A172 (cell line): ENCODE results near the gene GEMIN7. TPM values are rescaled to one million over a fixed set of nuclear protein-coding genes. Genes with fewer than 3 reads are reported as not detected.

ENCODE experiments used
- DNase-seq: peaks from one replicate; pipeline ENCODE4 v3.0.0-alpha.2; 2015; ENCODE audit warnings: low spot score
- total RNA-seq: library from RNA; depleted of rRNA; stranded (reverse); fragments of >200 nt; shearing (Covaris generic); gene quantifications from 2 replicates; pipeline ENCODE4 v1.2.3, GENCODE V29; 2014; rRNA removed

Gene GEMIN7
- total RNA-seq, 1 experiment from 2014 or later: 17.1 TPM

- no peak for DNase-seq
Measured at GRCh38 chr19:45126654-45127053, 47.6 kb downstream of the GEMIN7 start.

- DNase-seq: no peak
Measured at GRCh38 chr19:45128146-45128545, 49.1 kb downstream of the GEMIN7 start.

GRCh38 chr19:45128806-45129205 is 49.7 kb downstream of the GEMIN7 start:
- no peak for DNase-seq

- DNase-seq: no peak
Measured at GRCh38 chr19:45130236-45130635, 51.2 kb downstream of the GEMIN7 start.

GRCh38 chr19:45130888-45131615 is 52.0 kb downstream of the GEMIN7 start:
- peak; percentile 21 for DNase-seq

GRCh38 chr19:45133661-45134060 is 54.6 kb downstream of the GEMIN7 start:
- DNase-seq: no peak

- no peak for DNase-seq
Measured at GRCh38 chr19:45135176-45135885, 56.3 kb downstream of the GEMIN7 start.

GRCh38 chr19:45136507-45137178 is 57.6 kb downstream of the GEMIN7 start:
- no peak for DNase-seq

- no peak for DNase-seq
Measured at GRCh38 chr19:45137179-45137761, 58.2 kb downstream of the GEMIN7 start.

- no peak for DNase-seq
Measured at GRCh38 chr19:45138303-45138751, 59.3 kb downstream of the GEMIN7 start.

- DNase-seq: no peak
Measured at GRCh38 chr19:45139286-45140143, 60.5 kb downstream of the GEMIN7 start.

- no peak for DNase-seq
Measured at GRCh38 chr19:45140144-45140503, 61.1 kb downstream of the GEMIN7 start.

- no peak for DNase-seq
Measured at GRCh38 chr19:45140533-45140932, 61.5 kb downstream of the GEMIN7 start.

Other genes with a start within 250 kb of the GEMIN7 start
- gene NECTIN2, start 233.0 kb upstream of the GEMIN7 start, total RNA-seq: 55.0 and 63.4 TPM in 2 replicates
- gene TOMM40, start 188.0 kb upstream of the GEMIN7 start, total RNA-seq: 109 and 111 TPM in 2 replicates
- gene APOE, start 173.5 kb upstream of the GEMIN7 start, total RNA-seq: 0.14 and 0.86 TPM in 2 replicates
- not detected in 2 replicates for gene APOC1, start 164.7 kb upstream of the GEMIN7 start, total RNA-seq
- not detected in 2 replicates for gene APOC4, start 137.0 kb upstream of the GEMIN7 start, total RNA-seq
- gene APOC2, start 133.2 kb upstream of the GEMIN7 start, total RNA-seq: not detected in 2 replicates
- gene CLPTM1, start 123.9 kb upstream of the GEMIN7 start, total RNA-seq: 23.3 and 28.1 TPM in 2 replicates
- 6.0 and 9.3 TPM in 2 replicates for gene RELB, start 77.8 kb upstream of the GEMIN7 start, total RNA-seq
- gene CLASRP, start 40.2 kb upstream of the GEMIN7 start, total RNA-seq: 29.9 and 42.5 TPM in 2 replicates
- gene ZNF296, start 2.8 kb upstream of the GEMIN7 start, total RNA-seq: 0.19 TPM in 1 of 2 replicates, not detected in the other
- gene PPP1R37, start 13.9 kb downstream of the GEMIN7 start, total RNA-seq: 25.1 and 28.0 TPM in 2 replicates
- not detected in 2 replicates for gene NKPD1, start 81.7 kb downstream of the GEMIN7 start, total RNA-seq
- gene TRAPPC6A, start 99.0 kb downstream of the GEMIN7 start, total RNA-seq: 6.9 TPM in 2 replicates
- gene BLOC1S3, start 99.5 kb downstream of the GEMIN7 start, total RNA-seq: 0.19 and 4.7 TPM in 2 replicates
- 0.34 TPM in 1 of 2 replicates, not detected in the other for gene EXOC3L2, start 166.1 kb downstream of the GEMIN7 start, total RNA-seq
- 4.6 and 5.6 TPM in 2 replicates for gene MARK4, start 172.0 kb downstream of the GEMIN7 start, total RNA-seq
- gene CKM, start 243.6 kb downstream of the GEMIN7 start, total RNA-seq: not detected in 2 replicates